Measurements from ENCODE around the gene TTC3. TPM values are rescaled to one million over a fixed set of nuclear protein-coding genes. Genes with fewer than 3 reads are reported as not detected.
"Not testable (repeated sequence)": the region's sequence is repeated elsewhere in the genome, so short reads cannot be mapped to it uniquely, and the experiment has no call there.

The TTC3 gene
- 10 to 100 TPM; 63.1 to 65.6 TPM for total RNA-seq

GRCh38 chr21:37072988-37073416 lies at the start of gene TTC3, which contains the start of gene PIGP:
TTC3 (plus strand) TSS chr21:37073254; CDS start chr21:37087258, 14,004 bp downstream.
PIGP (minus strand) TSS chr21:37073071; CDS start chr21:37072515, 556 bp downstream.
- intact Hi-C loops (cut with micrococcal nuclease) = loop anchor here (1.0 to 5.0 kb wide), 6 partner anchors 84 to 489 kb away; partner anchors contain the start of genes DYRK1A, HLCS and VPS26C
- DNase-seq = peak; percentile 97
- H3K27ac Mint-ChIP-seq = peak within 1 kb of the TSS; percentile 89
- H3K9me3 Mint-ChIP-seq = no peaks in the 10 kb centered on the region
- POLR2A ChIA-PET = no interaction called here
- CTCF ChIA-PET = no interaction called here
- peaks cover 50% of the 10 kb centered on the region for H3K4me1 Mint-ChIP-seq (ENCODE audit: low read depth)
- H3K27me3 Mint-ChIP-seq = no peaks in the 10 kb centered on the region
- peak within 1 kb of the TSS; percentile 99 for H3K4me3 Mint-ChIP-seq
- H3K36me3 Mint-ChIP-seq = peaks cover 18% of the 10 kb centered on the region

- DNase-seq = no peak
- Mint-ChIP-seq H3K27ac (no peak overlapping the region), H3K4me3 (no peak overlapping the region), H3K27me3 (peaks cover 1% of the 10 kb centered on the region), H3K36me3 (no peaks in the 10 kb centered on the region), H3K9me3 (peaks cover 5% of the 10 kb centered on the region), H3K4me1 (ENCODE audit: low read depth) (no peaks in the 10 kb centered on the region)
- POLR2A ChIA-PET = no interaction called here
- intact Hi-C loops (cut with micrococcal nuclease) = no loop called here
- CTCF ChIA-PET = no interaction called here
These were observed 46.6 kb upstream of the TTC3 start for GRCh38 chr21:37026499-37026898.

- Mint-ChIP-seq H3K4me3 (no peak overlapping the region), H3K9me3 (peaks cover under 1% of the 10 kb centered on the region), H3K36me3 (no peaks in the 10 kb centered on the region), H3K4me1 (ENCODE audit: low read depth) (no peaks in the 10 kb centered on the region), H3K27me3 (peaks cover 1% of the 10 kb centered on the region), H3K27ac (no peak overlapping the region)
- ChIA-PET POLR2A (no interaction called here), CTCF (no interaction called here)
- intact Hi-C loops (cut with micrococcal nuclease) = no loop called here
- DNase-seq = no peak
These were observed 44.5 kb upstream of the TTC3 start for GRCh38 chr21:37028570-37028969.

GRCh38 chr21:37030864-37031263 lies 42.2 kb upstream of the TTC3 start:
- POLR2A ChIA-PET = no interaction called here
- Mint-ChIP-seq H3K27me3 (peaks cover 1% of the 10 kb centered on the region), H3K4me1 (ENCODE audit: low read depth) (no peaks in the 10 kb centered on the region), H3K9me3 (no peaks in the 10 kb centered on the region), H3K4me3 (no peak overlapping the region), H3K27ac (no peak overlapping the region), H3K36me3 (no peaks in the 10 kb centered on the region)
- CTCF ChIA-PET = no interaction called here
- intact Hi-C loops (cut with micrococcal nuclease) = no loop called here
- DNase-seq = no peak

- no peak overlapping the region for H3K4me3 Mint-ChIP-seq
- CTCF ChIA-PET = no interaction called here
- no peak for DNase-seq
- no peaks in the 10 kb centered on the region for H3K27me3 Mint-ChIP-seq
- POLR2A ChIA-PET = no interaction called here
- no peaks in the 10 kb centered on the region for H3K36me3 Mint-ChIP-seq
- no peak overlapping the region for H3K27ac Mint-ChIP-seq
- H3K4me1 Mint-ChIP-seq (ENCODE audit: low read depth) = no peaks in the 10 kb centered on the region
- no peaks in the 10 kb centered on the region for H3K9me3 Mint-ChIP-seq
- intact Hi-C loops (cut with micrococcal nuclease) = no loop called here
These were observed 40.8 kb upstream of the TTC3 start for GRCh38 chr21:37032293-37032692.

- Mint-ChIP-seq H3K9me3 (no peaks in the 10 kb centered on the region), H3K27me3 (no peaks in the 10 kb centered on the region), H3K4me3 (no peak overlapping the region), H3K27ac (no peak overlapping the region), H3K4me1 (ENCODE audit: low read depth) (no peaks in the 10 kb centered on the region), H3K36me3 (no peaks in the 10 kb centered on the region)
- intact Hi-C loops (cut with micrococcal nuclease) = no loop called here
- ChIA-PET CTCF (no interaction called here), POLR2A (no interaction called here)
- DNase-seq = no peak
These were observed 40.1 kb upstream of the TTC3 start for GRCh38 chr21:37032877-37033471.

GRCh38 chr21:37034394-37034793 lies 38.7 kb upstream of the TTC3 start:
- H3K4me1 Mint-ChIP-seq (ENCODE audit: low read depth); H3K4me3 Mint-ChIP-seq; POLR2A ChIA-PET; H3K36me3 Mint-ChIP-seq; CTCF ChIA-PET; DNase-seq; H3K9me3 Mint-ChIP-seq; H3K27me3 Mint-ChIP-seq; intact Hi-C loops (cut with micrococcal nuclease); H3K27ac Mint-ChIP-seq: not testable (repeated sequence)

GRCh38 chr21:37036177-37036576 lies 36.9 kb upstream of the TTC3 start:
- intact Hi-C loops (cut with micrococcal nuclease) = no loop called here
- Mint-ChIP-seq H3K9me3 (no peaks in the 10 kb centered on the region), H3K4me1 (ENCODE audit: low read depth) (no peaks in the 10 kb centered on the region), H3K36me3 (no peaks in the 10 kb centered on the region), H3K4me3 (no peak overlapping the region), H3K27me3 (no peaks in the 10 kb centered on the region), H3K27ac (no peak overlapping the region)
- POLR2A ChIA-PET = no interaction called here
- DNase-seq = no peak
- CTCF ChIA-PET = no interaction called here

GRCh38 chr21:37039411-37040075 lies 33.5 kb upstream of the TTC3 start:
- POLR2A ChIA-PET = no interaction called here
- intact Hi-C loops (cut with micrococcal nuclease) = no loop called here
- H3K4me3 Mint-ChIP-seq = no peak overlapping the region
- no peaks in the 10 kb centered on the region for H3K36me3 Mint-ChIP-seq
- no peak overlapping the region for H3K27ac Mint-ChIP-seq
- no peaks in the 10 kb centered on the region for H3K9me3 Mint-ChIP-seq
- CTCF ChIA-PET = interaction anchor here (0.6 kb wide), 1 partner anchor 29 kb away, joined by 3 read pairs; no protein-coding TSS in a partner anchor
- H3K4me1 Mint-ChIP-seq (ENCODE audit: low read depth) = no peaks in the 10 kb centered on the region
- H3K27me3 Mint-ChIP-seq = no peaks in the 10 kb centered on the region
- DNase-seq = no peak

- POLR2A ChIA-PET = no interaction called here
- Mint-ChIP-seq H3K4me1 (ENCODE audit: low read depth) (peaks cover 5% of the 10 kb centered on the region), H3K27ac (no peak overlapping the region), H3K27me3 (no peaks in the 10 kb centered on the region), H3K4me3 (no peak overlapping the region), H3K9me3 (no peaks in the 10 kb centered on the region), H3K36me3 (no peaks in the 10 kb centered on the region)
- CTCF ChIA-PET = no interaction called here
- no peak for DNase-seq
- intact Hi-C loops (cut with micrococcal nuclease) = no loop called here
These were observed 32.8 kb upstream of the TTC3 start for GRCh38 chr21:37040212-37040611.

- Mint-ChIP-seq H3K9me3 (no peaks in the 10 kb centered on the region), H3K27ac (no peak overlapping the region), H3K4me1 (ENCODE audit: low read depth) (peaks cover 10% of the 10 kb centered on the region), H3K27me3 (no peaks in the 10 kb centered on the region), H3K4me3 (no peak overlapping the region), H3K36me3 (no peaks in the 10 kb centered on the region)
- intact Hi-C loops (cut with micrococcal nuclease) = no loop called here
- DNase-seq = no peak
- ChIA-PET POLR2A (no interaction called here), CTCF (no interaction called here)
These were observed 31.3 kb upstream of the TTC3 start for GRCh38 chr21:37041706-37042271.

GRCh38 chr21:37043818-37044217 lies 29.2 kb upstream of the TTC3 start:
- Mint-ChIP-seq H3K9me3 (no peaks in the 10 kb centered on the region), H3K27ac (no peak overlapping the region), H3K27me3 (peaks cover 2% of the 10 kb centered on the region), H3K4me3 (no peak overlapping the region), H3K4me1 (ENCODE audit: low read depth) (peaks cover 10% of the 10 kb centered on the region), H3K36me3 (no peaks in the 10 kb centered on the region)
- ChIA-PET CTCF (no interaction called here), POLR2A (no interaction called here)
- DNase-seq = no peak
- intact Hi-C loops (cut with micrococcal nuclease) = no loop called here

GRCh38 chr21:37044643-37045042 lies 28.4 kb upstream of the TTC3 start:
- H3K4me1 Mint-ChIP-seq (ENCODE audit: low read depth) = peaks cover 10% of the 10 kb centered on the region

More at GRCh38 chr21:37044643-37045042, 28.4 kb upstream of the TTC3 start:
- H3K36me3 Mint-ChIP-seq = no peaks in the 10 kb centered on the region
- no peak for DNase-seq
- H3K4me3 Mint-ChIP-seq = no peak overlapping the region
- POLR2A ChIA-PET = no interaction called here
- H3K27ac Mint-ChIP-seq = no peak overlapping the region
- H3K27me3 Mint-ChIP-seq = peaks cover 2% of the 10 kb centered on the region
- intact Hi-C loops (cut with micrococcal nuclease) = no loop called here
- no peaks in the 10 kb centered on the region for H3K9me3 Mint-ChIP-seq
- CTCF ChIA-PET = no interaction called here
